GM10248 (cell line): ENCODE data around the gene ENAH.

Source experiments
- CTCF ChIA-PET: fragments of 300-600 bp; sonication (Branson Sonifier 250); formaldehyde crosslinking; extraction: SDS; loops from one replicate; lab custom pipeline; 2021; ENCODE audit warnings: antibody characterized with exemption; lab: Yijun Ruan, JAX
- POLR2A ChIA-PET: fragments of 350-650 bp; sonication (Branson Sonifier 250); formaldehyde crosslinking; extraction: SDS; loops from one replicate; lab custom pipeline; 2020; ENCODE audit warnings: antibody characterized with exemption; lab: Yijun Ruan, JAX
- DNase-seq: peaks from one replicate; pipeline ENCODE4 v3.0.0; 2012; ENCODE audit errors: extremely low spot score
- CTCF ChIP-seq: IDR thresholded peaks from 2 replicates; pipeline ENCODE4 v1.5.1; 2012; ENCODE audit warnings: mild to moderate bottlenecking, low read depth; ENCODE audit errors: extremely low read depth, missing control alignments, control extremely low read depth

ENAH gene

GRCh38 chr1:225467193-225468020 lies 185.5 kb downstream of the ENAH start:
- CTCF ChIA-PET = interaction anchor here (1.0 to 2.4 kb wide), 19 partner anchors 9 to 656 kb away, joined by 3 to 12 read pairs (median 3); partner anchors contain the start of gene SRP9
- POLR2A ChIA-PET = no interaction called here
- no peak for TF ChIP-seq CTCF
- DNase-seq = peak; percentile 87

GRCh38 chr1:225466848-225467192 lies 186.1 kb downstream of the ENAH start:
- TF ChIP-seq CTCF = no peak
- ChIA-PET POLR2A (no interaction called here), CTCF (interaction anchor here (1.6 to 2.3 kb wide), 4 partner anchors 14 to 445 kb away, joined by 3 to 12 read pairs (median 6); no protein-coding TSS in a partner anchor)
- DNase-seq = no peak

GRCh38 chr1:225465793-225466517 lies 187.0 kb downstream of the ENAH start:
- DNase-seq = no peak
- CTCF ChIA-PET = interaction anchor here (0.7 to 6.0 kb wide), 2 partner anchors 9 to 16 kb away, joined by 3 to 27 read pairs; no protein-coding TSS in a partner anchor
- TF ChIP-seq CTCF = no peak
- POLR2A ChIA-PET = no interaction called here

GRCh38 chr1:225464851-225465792 lies 187.8 kb downstream of the ENAH start:
- DNase-seq = no peak
- POLR2A ChIA-PET = no interaction called here
- CTCF ChIA-PET = interaction anchor here (0.7 to 6.0 kb wide), 2 partner anchors 10 to 17 kb away, joined by 3 to 27 read pairs; no protein-coding TSS in a partner anchor
- TF ChIP-seq CTCF = no peak

GRCh38 chr1:225462714-225463574 lies 190.0 kb downstream of the ENAH start:
- ChIA-PET CTCF (interaction anchor here (6.0 kb wide), 1 partner anchor 12 kb away, joined by 27 read pairs; no protein-coding TSS in a partner anchor), POLR2A (no interaction called here)
- no peak for DNase-seq
- no peak for TF ChIP-seq CTCF
